ENCODE results near the gene KLF11. TPM values are rescaled to one million over a fixed set of nuclear protein-coding genes. Genes with fewer than 3 reads are reported as not detected.
"Not testable (repeated sequence)": the region's sequence is repeated elsewhere in the genome, so short reads cannot be mapped to it uniquely, and the experiment has no call there.

KLF11 gene
- total RNA-seq, 1 experiment from 2014 or later = 0.04 TPM

DNA sequence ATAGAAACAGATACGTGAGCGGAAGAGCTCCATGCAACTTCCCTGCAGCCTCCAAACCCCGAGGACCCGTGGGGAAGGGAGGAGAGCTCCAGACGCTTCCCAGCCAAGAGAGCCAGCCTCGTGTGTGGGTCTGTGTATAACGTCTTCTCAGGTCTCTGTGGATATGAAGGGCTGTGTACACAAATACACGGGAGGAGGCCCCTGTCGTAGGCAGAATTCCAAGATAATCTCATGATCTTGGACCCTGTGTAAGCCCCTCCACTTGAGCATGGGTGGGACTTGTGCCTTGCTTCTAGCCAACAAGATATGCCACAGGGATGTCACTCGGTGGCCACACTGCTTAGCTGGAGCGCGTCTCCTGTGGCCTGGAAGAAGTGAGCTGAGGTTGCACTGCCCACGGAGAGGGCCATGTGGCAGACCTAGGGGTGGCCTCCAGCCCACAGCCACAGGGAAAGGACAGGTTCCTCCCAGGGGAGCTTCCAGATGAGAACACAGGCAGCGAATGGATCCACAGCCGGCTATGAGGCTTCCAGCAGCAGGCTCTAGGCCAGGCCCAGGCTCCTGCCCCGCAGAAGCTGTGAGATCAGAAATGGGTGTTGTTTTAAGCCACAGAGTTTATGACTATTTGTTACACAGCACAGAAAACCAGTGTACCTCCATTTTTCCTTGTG, 15.6 kb upstream of the KLF11 start:
- H3K27ac ChIP-seq = no peak overlapping the region
- H3K4me1 ChIP-seq = peaks cover 8% of the 10 kb centered on the region; the same call in 1 of the 2 replicates
- DNase-seq = no peak
- no peaks in the 10 kb centered on the region for H3K36me3 ChIP-seq
- no peaks in the 10 kb centered on the region for H3K27me3 ChIP-seq
- no peaks in the 10 kb centered on the region for H3K9me3 ChIP-seq (replicated peaks)
- H3K4me3 ChIP-seq = no peak overlapping the region

DNA sequence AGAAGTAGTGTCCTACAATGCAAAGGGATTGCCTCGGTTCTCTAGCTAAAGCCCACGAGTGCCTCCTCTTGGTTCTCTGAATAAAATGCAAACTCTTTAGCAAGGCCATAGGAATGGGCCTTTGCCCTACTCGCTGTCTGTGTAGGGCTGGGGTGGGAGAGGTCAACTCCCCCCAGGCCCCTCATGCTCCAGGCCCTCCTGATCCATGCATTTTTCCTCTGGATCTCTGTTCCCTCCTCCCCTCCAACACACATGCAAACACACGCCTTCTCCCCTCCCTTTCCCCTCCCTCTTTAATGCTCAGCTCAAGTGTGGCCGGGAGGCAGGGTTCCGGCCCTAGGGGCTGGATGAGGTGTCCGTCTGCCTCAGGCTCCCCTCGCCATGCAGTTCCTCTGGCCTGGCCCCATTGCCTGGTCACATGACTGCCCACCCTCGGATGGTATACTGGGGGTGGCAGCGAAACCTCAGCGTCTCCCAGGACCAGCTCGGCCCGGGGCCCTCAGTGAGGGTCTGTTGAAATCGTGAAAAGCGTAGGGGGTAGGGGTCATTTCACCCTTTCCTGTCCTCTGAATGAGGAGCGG, 14.9 kb upstream of the KLF11 start:
- H3K36me3 ChIP-seq = no peaks in the 10 kb centered on the region
- peak overlapping the region; percentile 46 for H3K4me3 ChIP-seq
- DNase-seq = peak; percentile 58 to 68
- H3K9me3 ChIP-seq (replicated peaks) = no peaks in the 10 kb centered on the region
- H3K4me1 ChIP-seq = peaks cover 8% of the 10 kb centered on the region; the same call in 1 of the 2 replicates
- H3K27me3 ChIP-seq = no peaks in the 10 kb centered on the region
- peak overlapping the region; percentile 38 for H3K27ac ChIP-seq

DNA sequence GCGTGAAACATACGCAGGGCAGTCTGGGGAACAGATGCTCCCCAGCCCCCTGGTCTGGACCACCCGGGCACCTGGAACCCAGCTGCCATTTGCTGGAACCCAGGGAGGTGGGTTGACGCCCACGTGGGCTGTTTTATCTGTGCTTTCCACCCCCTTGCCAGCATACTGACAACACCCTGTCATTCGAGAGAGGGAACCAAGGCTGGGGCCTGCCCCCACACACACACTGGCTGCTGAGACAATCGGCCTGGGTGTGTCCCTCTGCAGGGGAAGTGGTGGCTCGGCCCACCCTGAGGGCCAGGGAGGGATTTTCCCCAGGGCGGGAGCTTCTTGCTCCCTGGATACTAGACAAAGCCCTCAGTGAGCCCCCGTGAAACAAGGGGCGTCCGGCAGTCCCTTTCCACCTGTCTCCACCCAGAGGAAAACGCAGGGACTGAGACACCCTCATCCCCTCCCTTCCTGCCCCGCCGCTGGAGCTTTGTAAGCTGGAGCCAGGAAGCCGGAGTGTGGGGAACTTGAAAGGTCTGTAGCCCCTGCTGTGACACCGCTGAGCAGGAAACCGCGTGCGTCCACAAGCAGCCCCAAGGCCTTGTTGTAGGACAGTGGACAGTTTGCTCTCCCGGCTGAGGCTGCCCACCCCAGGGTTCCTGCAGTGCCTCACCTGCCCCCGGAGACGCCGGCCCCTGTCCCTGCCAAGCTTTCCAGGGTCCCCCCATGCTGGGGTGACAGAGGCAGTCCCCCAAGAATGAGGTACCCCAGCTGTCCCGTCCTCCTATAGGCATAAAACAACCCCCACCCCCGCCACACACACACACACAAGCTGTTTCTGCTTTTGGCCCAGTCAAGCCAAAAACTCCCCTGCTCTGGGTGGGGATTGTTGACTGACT, 14.1 kb upstream of the KLF11 start:
- peak; percentile 88 to 91 for DNase-seq
- Histone ChIP-seq H3K4me1 (peaks cover 8% of the 10 kb centered on the region; the same call in 1 of the 2 replicates), H3K4me3 (peak overlapping the region; percentile 46), H3K9me3 (replicated peaks) (no peaks in the 10 kb centered on the region), H3K27ac (peak overlapping the region; percentile 38), H3K27me3 (no peaks in the 10 kb centered on the region), H3K36me3 (no peaks in the 10 kb centered on the region)

DNA sequence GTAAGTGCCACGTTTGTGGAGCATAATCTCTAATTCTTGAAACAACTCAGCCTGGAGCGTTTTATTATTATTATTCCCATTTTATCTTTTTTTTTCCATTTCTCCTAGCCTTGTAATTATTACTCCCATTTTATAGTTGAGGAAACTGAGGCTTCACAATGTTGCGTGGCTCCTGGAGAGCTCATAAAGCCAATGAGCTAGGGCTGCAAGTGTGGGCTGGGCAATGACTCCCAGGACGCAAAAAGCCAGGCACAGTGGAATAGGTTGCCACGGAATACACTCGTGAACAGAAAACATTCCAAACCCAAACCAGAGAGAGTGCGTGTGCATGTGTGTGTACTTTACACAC, 13.5 kb upstream of the KLF11 start:
- H3K4me1 ChIP-seq = peaks cover 8% of the 10 kb centered on the region; the same call in 1 of the 2 replicates
- no peaks in the 10 kb centered on the region for H3K9me3 ChIP-seq (replicated peaks)
- DNase-seq = no peak
- H3K27ac ChIP-seq = peak overlapping the region; percentile 38; the same call in 1 of the 2 replicates
- H3K4me3 ChIP-seq = peak overlapping the region; percentile 46
- H3K27me3 ChIP-seq = no peaks in the 10 kb centered on the region
- H3K36me3 ChIP-seq = no peaks in the 10 kb centered on the region

DNA sequence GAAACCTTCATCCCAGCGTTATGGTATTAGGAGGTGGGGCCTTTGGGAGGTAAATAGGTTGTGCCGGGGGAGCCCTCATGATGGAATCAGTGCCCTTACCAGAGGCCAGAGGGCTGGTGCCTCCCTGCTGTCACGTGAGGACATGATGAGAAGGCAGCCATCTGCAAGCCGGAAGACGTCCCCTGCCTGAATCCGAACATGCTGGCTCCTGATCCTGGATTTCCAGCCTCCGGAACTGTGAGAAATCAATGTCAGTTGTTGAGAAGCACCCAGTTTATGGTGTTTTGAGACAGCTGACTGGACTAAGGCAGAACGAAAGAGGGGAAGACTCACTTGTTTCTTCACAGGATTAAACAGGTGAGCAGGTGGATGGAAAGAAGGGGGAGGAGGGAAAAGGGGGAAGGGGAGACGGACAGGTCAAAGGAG, 13.0 kb upstream of the KLF11 start:
- peaks cover 8% of the 10 kb centered on the region; the same call in 1 of the 2 replicates for H3K4me1 ChIP-seq
- H3K36me3 ChIP-seq = no peaks in the 10 kb centered on the region
- no peaks in the 10 kb centered on the region for H3K9me3 ChIP-seq (replicated peaks)
- peak; percentile 61 to 74 for DNase-seq
- H3K27ac ChIP-seq = no peak overlapping the region
- peak overlapping the region; percentile 46; the same call in 1 of the 2 replicates for H3K4me3 ChIP-seq
- H3K27me3 ChIP-seq = no peaks in the 10 kb centered on the region

DNA sequence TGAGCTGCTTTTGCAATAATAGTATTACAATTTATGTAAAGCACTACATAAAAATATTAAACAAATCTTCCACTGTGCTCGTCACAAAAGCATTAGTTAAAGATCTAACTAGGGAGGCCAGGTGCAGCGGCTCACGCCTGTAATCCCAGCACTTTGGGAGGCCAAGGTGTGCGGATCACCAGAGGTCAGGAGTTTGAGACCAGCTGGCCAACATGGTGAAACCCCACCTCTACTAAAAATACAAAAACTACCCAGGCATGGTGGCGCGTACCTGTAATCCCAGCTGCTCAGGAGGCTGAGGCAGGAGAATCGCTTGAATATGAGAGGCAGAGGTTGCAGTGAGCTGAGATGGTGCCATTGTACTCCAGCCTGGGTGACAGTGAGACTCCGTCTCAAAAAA, 12.6 kb upstream of the KLF11 start:
- not testable (repeated sequence) for H3K27me3 ChIP-seq; H3K4me1 ChIP-seq; H3K9me3 ChIP-seq (replicated peaks); H3K4me3 ChIP-seq; H3K36me3 ChIP-seq; H3K27ac ChIP-seq; DNase-seq

DNA sequence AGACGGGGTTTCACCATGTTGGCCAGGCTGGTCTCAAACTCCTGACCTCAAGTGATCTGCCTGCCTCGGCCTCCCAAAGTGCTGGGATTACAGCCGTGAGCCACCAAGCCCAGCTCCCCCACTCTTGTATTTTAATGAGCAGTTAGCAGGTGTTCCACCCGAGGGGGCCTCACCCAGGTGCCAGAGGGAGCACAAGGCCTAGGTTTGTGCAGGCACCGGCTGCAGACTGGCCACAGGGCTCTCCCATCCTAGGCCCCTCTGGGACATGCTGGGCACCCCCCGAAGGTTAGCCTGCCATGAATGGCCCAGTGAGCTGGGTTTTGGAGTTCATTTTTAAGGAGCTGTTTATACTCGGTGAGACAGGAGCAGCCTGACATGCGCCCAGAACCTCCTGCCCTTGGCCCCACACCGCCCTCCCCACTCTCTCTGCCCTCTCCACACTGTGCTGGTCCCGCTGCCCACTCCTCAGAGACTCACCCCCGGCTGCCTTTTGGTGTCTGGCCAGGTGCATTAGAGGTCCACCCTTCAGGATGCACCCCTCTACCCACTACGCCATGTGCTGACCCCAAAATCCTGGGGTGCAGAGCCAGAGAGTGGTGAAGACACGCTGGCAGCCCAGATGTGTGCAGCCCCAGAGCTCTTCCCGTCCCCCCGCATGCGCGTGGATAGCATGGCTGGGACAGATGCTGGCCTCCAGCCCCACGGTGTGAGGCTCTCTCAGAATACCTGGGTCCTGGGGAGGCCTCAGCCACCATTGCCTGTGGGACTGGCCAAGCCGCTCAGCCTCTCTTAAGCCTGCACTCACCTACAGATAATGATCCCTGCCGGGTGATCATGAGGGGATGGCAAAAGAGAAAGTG, 11.2 kb upstream of the KLF11 start:
- peaks cover 8% of the 10 kb centered on the region; the same call in 1 of the 2 replicates for H3K4me1 ChIP-seq
- no peaks in the 10 kb centered on the region for H3K36me3 ChIP-seq
- DNase-seq = no peak
- no peaks in the 10 kb centered on the region for H3K9me3 ChIP-seq (replicated peaks)
- no peaks in the 10 kb centered on the region for H3K27me3 ChIP-seq
- H3K4me3 ChIP-seq = no peak overlapping the region
- H3K27ac ChIP-seq = no peak overlapping the region

DNA sequence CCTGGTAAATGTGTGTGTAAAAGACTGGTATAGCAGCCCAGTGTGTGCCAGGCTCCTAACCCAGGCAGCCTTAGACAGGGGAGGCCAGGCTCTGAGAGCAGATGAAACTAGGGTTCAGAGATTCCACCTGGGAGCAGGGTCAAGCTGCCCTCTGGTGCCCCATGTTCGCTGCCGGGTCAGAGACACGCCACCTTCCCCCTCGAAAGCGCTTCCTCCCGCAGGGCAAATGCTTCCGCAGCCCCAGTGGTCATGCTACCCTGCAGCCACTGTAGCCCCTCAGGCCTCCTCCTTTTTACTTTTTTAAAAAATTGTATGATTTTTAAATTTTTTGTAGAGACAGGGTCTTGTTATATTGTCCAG, 10.6 kb upstream of the KLF11 start:
- Histone ChIP-seq H3K4me1 (peaks cover 8% of the 10 kb centered on the region; the same call in 1 of the 2 replicates), H3K27me3 (no peaks in the 10 kb centered on the region), H3K9me3 (replicated peaks) (no peaks in the 10 kb centered on the region), H3K27ac (no peak overlapping the region), H3K36me3 (no peaks in the 10 kb centered on the region), H3K4me3 (no peak overlapping the region)
- DNase-seq = no peak

DNA sequence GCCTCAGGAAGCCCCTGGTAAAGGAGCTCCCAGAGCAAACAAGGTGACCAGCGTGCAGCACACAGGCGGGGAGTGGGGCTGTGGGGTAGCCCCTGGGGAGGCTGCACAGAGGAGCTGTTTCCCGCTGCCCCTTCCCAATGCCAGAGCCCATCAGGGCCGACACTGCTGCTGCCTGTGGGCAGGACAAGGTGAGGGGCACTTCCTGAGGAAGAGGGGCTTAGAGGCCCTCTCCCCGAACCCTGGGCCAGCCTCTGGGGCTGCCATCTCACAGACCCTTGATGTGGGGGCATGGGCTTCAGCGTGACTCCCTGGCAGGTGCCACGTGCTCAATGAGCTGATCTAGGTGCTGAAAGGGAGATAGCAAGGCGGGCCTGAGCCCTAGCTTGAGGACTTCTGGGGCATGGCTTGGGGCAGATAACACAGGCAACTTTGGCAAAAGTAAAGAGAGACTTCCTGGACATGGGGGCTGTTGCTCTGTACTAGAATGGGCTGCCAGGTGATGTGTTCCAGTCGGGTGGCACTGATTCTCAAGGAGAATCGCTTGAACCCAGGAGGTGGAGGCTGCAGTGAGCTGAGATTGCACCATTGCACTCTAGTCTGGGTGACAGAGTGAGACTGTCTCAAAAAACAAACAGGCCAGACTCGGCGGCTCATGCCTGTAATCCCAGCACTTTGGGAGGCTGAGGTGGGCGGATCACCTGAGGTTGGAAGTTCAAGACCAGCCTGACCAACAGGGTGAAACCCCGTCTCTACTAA, 9.9 kb upstream of the KLF11 start:
- Histone ChIP-seq H3K36me3 (no peaks in the 10 kb centered on the region), H3K4me3 (no peak overlapping the region), H3K4me1 (peaks cover 8% of the 10 kb centered on the region; the same call in 1 of the 2 replicates), H3K9me3 (replicated peaks) (no peaks in the 10 kb centered on the region), H3K27me3 (no peaks in the 10 kb centered on the region), H3K27ac (no peak overlapping the region)
- no peak for DNase-seq

DNA sequence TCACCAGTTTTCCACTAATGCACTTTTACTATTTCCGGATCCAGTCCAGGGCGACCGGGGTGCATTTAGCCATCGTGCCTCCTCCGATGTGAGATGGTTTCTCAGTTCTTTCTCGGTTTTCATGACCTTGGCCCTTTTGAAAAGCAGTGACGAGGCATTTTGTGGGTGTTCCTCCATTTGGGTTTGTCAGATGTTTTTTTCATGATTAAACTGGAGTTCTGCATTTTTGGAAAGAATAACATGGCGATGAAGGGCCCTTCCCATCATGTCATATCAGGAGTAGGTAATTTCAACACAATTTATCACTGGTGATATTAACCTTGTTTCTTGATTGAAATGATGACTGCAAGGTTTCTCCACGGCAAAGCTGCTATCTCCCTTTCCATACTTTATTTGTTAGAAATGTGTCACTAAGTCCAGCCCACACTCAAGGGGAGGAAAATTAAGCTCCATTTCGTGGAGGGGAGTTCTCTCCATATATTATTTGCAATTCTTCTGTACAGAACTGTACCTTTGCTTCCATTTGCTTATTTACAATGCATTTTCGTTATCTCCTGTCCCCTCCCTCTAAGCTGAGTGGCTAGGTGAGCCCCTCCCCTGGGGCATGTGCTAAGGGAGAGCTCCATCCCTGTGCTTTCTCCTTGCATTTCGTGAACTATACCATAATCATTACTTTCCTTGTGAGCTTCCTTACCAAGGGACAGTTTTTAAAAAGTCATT, 8.9 kb upstream of the KLF11 start:
- no peak overlapping the region for H3K4me3 ChIP-seq
- no peaks in the 10 kb centered on the region for H3K36me3 ChIP-seq
- DNase-seq = no peak
- no peaks in the 10 kb centered on the region for H3K27me3 ChIP-seq
- H3K27ac ChIP-seq = no peak overlapping the region
- peaks cover 2% of the 10 kb centered on the region; the same call in 1 of the 2 replicates for H3K9me3 ChIP-seq (replicated peaks)
- H3K4me1 ChIP-seq = peaks cover 7% of the 10 kb centered on the region; the same call in 1 of the 2 replicates

DNA sequence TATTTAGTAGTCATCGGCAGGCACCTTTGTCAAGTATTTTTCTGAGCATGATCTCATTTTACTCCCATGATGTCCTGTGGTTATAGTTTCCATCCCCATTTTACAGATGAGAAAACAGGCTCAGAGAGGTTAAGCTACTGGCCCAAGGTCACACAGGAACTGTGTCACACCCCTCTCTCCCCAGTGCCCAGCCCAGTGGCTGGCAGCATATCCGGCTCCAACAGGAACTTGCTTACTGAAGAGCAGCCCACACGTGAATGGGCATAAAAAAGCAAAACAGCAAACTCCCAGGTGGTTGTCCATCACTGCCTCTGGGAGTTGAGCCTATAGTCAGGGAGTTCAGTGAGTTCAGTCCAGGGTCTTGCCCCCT, 8.3 kb upstream of the KLF11 start:
- Histone ChIP-seq H3K9me3 (replicated peaks) (peaks cover 2% of the 10 kb centered on the region; the same call in 1 of the 2 replicates), H3K4me1 (peaks cover 2% of the 10 kb centered on the region; the same call in 1 of the 2 replicates), H3K36me3 (no peaks in the 10 kb centered on the region), H3K27me3 (no peaks in the 10 kb centered on the region; the same call in 1 of the 2 replicates), H3K4me3 (no peak overlapping the region), H3K27ac (no peak overlapping the region)
- DNase-seq = no peak

DNA sequence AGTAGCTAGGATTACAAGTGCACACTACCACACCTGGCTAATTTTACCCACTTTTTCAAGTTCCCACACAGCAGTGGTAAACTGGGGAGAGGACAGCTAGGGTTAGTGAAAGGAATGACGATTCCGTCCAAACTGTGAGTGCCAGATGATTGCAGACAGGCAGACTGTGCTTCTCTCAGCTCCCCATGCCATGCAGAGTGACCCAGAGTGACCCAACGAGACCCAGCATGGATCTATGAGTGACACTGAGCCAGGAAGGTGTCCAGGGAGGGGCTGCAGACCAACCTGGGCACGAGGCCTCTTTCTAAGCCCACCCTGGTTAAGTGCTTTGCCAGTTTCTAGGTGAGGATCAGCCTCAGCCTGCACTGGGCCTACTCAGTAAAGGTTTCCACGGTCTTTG, 7.7 kb upstream of the KLF11 start:
- Histone ChIP-seq H3K4me1 (no peaks in the 10 kb centered on the region), H3K36me3 (no peaks in the 10 kb centered on the region), H3K4me3 (no peak overlapping the region), H3K27me3 (peaks cover 2% of the 10 kb centered on the region; the same call in 1 of the 2 replicates), H3K9me3 (replicated peaks) (peaks cover 2% of the 10 kb centered on the region; the same call in 1 of the 2 replicates), H3K27ac (no peak overlapping the region)
- no peak for DNase-seq
